ENCODE measurements around the gene CRACDL. TPM values are rescaled to one million over a fixed set of nuclear protein-coding genes. Genes with fewer than 3 reads are reported as not detected.

CRACDL gene
- total RNA-seq, 2 donors from 2014 or later: 4.1 to 20.8 TPM

- no peaks in the 10 kb centered on the region for H3K36me3 ChIP-seq
- no peak for TF ChIP-seq POLR2AphosphoS5 (IDR thresholded peaks at IDR 0.05)
- no peak for TF ChIP-seq POLR2A (IDR thresholded peaks at IDR 0.05)
- no peak overlapping the region for H3K27ac ChIP-seq
- H3K9me3 ChIP-seq: no peaks in the 10 kb centered on the region
- no peaks in the 10 kb centered on the region for H3K27me3 ChIP-seq (replicated peaks; ENCODE audit: insufficient read depth)
- H3K4me3 ChIP-seq: no peak overlapping the region
- 97% methylated on average over 5 of the region's 5 CpGs for WGBS
- no peak for DNase-seq (ENCODE audit: low spot score)
- intact Hi-C loops (cut with DNase I): no loop called here
- peaks cover 11% of the 10 kb centered on the region for H3K4me1 ChIP-seq (replicated peaks)
These were observed 162.9 kb downstream of the CRACDL start for GRCh38 chr2:98773169-98773568.

DNA sequence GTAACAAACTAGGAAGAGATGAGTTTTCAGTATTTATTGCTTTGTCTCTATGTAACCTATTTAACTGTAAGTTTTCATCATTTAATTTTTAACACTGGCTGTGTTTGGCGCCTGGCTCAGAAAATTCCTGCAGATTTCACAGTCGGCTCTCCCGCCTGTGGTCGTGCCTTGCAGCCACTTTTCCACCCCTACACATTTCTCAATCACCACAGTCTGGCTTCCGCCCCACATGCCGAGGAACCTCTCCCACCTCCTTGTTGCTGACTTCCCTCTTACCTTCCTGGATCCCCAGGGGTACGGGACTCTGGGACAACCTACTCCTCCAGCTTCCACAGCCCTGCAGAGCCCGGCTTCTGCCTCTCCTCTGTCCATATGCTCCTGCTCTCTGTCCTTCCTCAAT is 163.5 kb downstream of the CRACDL start:
- Histone ChIP-seq H3K4me3 (no peak overlapping the region), H3K27ac (no peak overlapping the region), H3K4me1 (replicated peaks) (peaks cover 11% of the 10 kb centered on the region), H3K36me3 (no peaks in the 10 kb centered on the region), H3K27me3 (replicated peaks; ENCODE audit: insufficient read depth) (no peaks in the 10 kb centered on the region), H3K9me3 (no peaks in the 10 kb centered on the region)
- no peak for DNase-seq (ENCODE audit: low spot score)
- no peak for TF ChIP-seq POLR2AphosphoS5 (IDR thresholded peaks at IDR 0.05)
- TF ChIP-seq CTCF (IDR thresholded peaks at IDR 0.05): no peak
- TF ChIP-seq POLR2A (IDR thresholded peaks at IDR 0.05): no peak
- WGBS: 85% methylated on average over 8 of the region's 8 CpGs
- intact Hi-C loops (cut with DNase I): no loop called here

GRCh38 chr2:98771721-98772524 is 164.1 kb downstream of the CRACDL start:
- Histone ChIP-seq H3K9me3 (no peaks in the 10 kb centered on the region), H3K4me3 (no peak overlapping the region), H3K27me3 (replicated peaks; ENCODE audit: insufficient read depth) (no peaks in the 10 kb centered on the region), H3K36me3 (no peaks in the 10 kb centered on the region), H3K4me1 (replicated peaks) (peaks cover 11% of the 10 kb centered on the region), H3K27ac (no peak overlapping the region)
- intact Hi-C loops (cut with DNase I): no loop called here
- DNase-seq (ENCODE audit: low spot score): no peak
- TF ChIP-seq CTCF (IDR thresholded peaks at IDR 0.05) (no peak), POLR2A (IDR thresholded peaks at IDR 0.05) (no peak), POLR2AphosphoS5 (IDR thresholded peaks at IDR 0.05) (no peak)
- WGBS: 68% methylated on average over 17 of the region's 17 CpGs

GRCh38 chr2:98771264-98771663 is 164.8 kb downstream of the CRACDL start:
- no peak for DNase-seq (ENCODE audit: low spot score)
- H3K27ac ChIP-seq: no peak overlapping the region
- H3K27me3 ChIP-seq (replicated peaks; ENCODE audit: insufficient read depth): no peaks in the 10 kb centered on the region
- WGBS: 87% methylated on average over 2 of the region's 2 CpGs
- intact Hi-C loops (cut with DNase I): no loop called here
- H3K9me3 ChIP-seq: no peaks in the 10 kb centered on the region
- no peak for TF ChIP-seq POLR2AphosphoS5 (IDR thresholded peaks at IDR 0.05)
- TF ChIP-seq CTCF (IDR thresholded peaks at IDR 0.05): no peak
- TF ChIP-seq POLR2A (IDR thresholded peaks at IDR 0.05): no peak
- peaks cover 9% of the 10 kb centered on the region for H3K4me1 ChIP-seq (replicated peaks)
- no peaks in the 10 kb centered on the region for H3K36me3 ChIP-seq
- no peak overlapping the region for H3K4me3 ChIP-seq

DNA sequence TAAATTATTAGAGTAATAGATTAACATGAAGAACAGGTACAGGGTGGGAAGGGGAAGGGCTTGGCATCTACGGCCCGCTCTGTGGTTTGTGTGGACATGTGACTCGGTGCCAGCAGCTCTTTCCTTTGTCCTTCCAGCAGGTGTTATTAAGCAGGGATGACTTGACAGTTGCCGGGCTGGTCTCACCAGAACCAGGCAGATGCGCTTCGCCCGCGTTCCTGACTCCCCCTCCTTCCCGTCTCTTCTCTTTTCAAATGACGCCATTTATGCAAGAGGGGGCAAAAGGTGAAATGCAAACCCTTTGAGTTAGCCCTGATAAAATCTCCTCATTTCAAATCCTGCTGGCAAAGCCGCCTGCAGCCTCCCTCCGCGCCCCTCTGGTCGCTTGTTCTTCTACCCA is 166.2 kb downstream of the CRACDL start:
- Histone ChIP-seq H3K27me3 (replicated peaks; ENCODE audit: insufficient read depth) (no peaks in the 10 kb centered on the region), H3K27ac (peak overlapping the region in 1 of 2 donors; percentile 31), H3K4me3 (no peak overlapping the region), H3K36me3 (no peaks in the 10 kb centered on the region), H3K9me3 (no peaks in the 10 kb centered on the region), H3K4me1 (replicated peaks) (no peaks in the 10 kb centered on the region)
- WGBS: 29% methylated on average over 14 of the region's 14 CpGs
- peak; percentile 66 for DNase-seq (ENCODE audit: low spot score)
- TF ChIP-seq POLR2A (IDR thresholded peaks at IDR 0.05) (no peak), POLR2AphosphoS5 (IDR thresholded peaks at IDR 0.05) (peak; percentile 39)
- intact Hi-C loops (cut with DNase I): no loop called here

- H3K27ac ChIP-seq: peak overlapping the region in 1 of 2 donors; percentile 28
- 84% methylated on average over 6 of the region's 6 CpGs for WGBS
- TF ChIP-seq CTCF (IDR thresholded peaks at IDR 0.05): no peak
- no peak for TF ChIP-seq POLR2AphosphoS5 (IDR thresholded peaks at IDR 0.05)
- no peak for TF ChIP-seq POLR2A (IDR thresholded peaks at IDR 0.05)
These were observed 166.9 kb downstream of the CRACDL start for GRCh38 chr2:98769114-98769476.

More at GRCh38 chr2:98769114-98769476, 166.9 kb downstream of the CRACDL start:
- Histone ChIP-seq H3K4me1 (replicated peaks) (no peaks in the 10 kb centered on the region), H3K27me3 (replicated peaks; ENCODE audit: insufficient read depth) (no peaks in the 10 kb centered on the region), H3K36me3 (no peaks in the 10 kb centered on the region), H3K4me3 (no peak overlapping the region), H3K9me3 (no peaks in the 10 kb centered on the region)
- no peak for DNase-seq (ENCODE audit: low spot score)
- intact Hi-C loops (cut with DNase I): no loop called here

All from prostate gland (tissue), 2 donors.